Activated CD4-positive, alpha-beta T cell treated with anti-CD3 and anti-CD28 coated beads, Interleukin-2, amount 10 ng/mL, durations not matched to agents 24 days and 14 days (primary cell): ENCODE measurements around the gene HLA-DQB2. TPM values are rescaled to one million over a fixed set of nuclear protein-coding genes. Genes with fewer than 3 reads are reported as not detected.
"Not testable (repeated sequence)": the region's sequence is repeated elsewhere in the genome, so short reads cannot be mapped to it uniquely, and the experiment has no call there.

Experiments used
- DNase-seq: peaks from one replicate; pipeline ENCODE4 v3.0.0; 2022
- H3K27ac Mint-ChIP-seq: one replicate; pipeline ENCODE4 v1.8.0; 2022; ENCODE audit warnings: mild to moderate bottlenecking, mixed read lengths
- H3K27me3 Mint-ChIP-seq: one replicate; pipeline ENCODE4 v1.8.0; 2022; ENCODE audit warnings: mixed read lengths
- H3K36me3 Mint-ChIP-seq: one replicate; pipeline ENCODE4 v1.8.0; 2022; ENCODE audit warnings: low read depth, mild to moderate bottlenecking, mixed read lengths
- H3K4me1 Mint-ChIP-seq: one replicate; pipeline ENCODE4 v1.8.0; 2021; ENCODE audit warnings: mixed read lengths
- H3K4me3 Mint-ChIP-seq: one replicate; pipeline ENCODE4 v1.8.0; 2022; ENCODE audit warnings: mild to moderate bottlenecking, moderate library complexity, mixed read lengths
- H3K9me3 Mint-ChIP-seq: one replicate; pipeline ENCODE4 v1.8.0; 2021; ENCODE audit warnings: mixed read lengths
- intact Hi-C: fragments of 100-400 bp; cut with micrococcal nuclease; formaldehyde crosslinking; loops from one replicate; pipeline ENCODE4 v1.15.1; 2023
- total RNA-seq: library from RNA; stranded (reverse); gene quantifications from 2 replicates; pipeline ENCODE4 v1.2.3, GENCODE V29; 2022

Gene HLA-DQB2
- total RNA-seq, 1 donor from 2014 or later = 0.72 TPM

GRCh38 chr6:32779036-32779435 lies 15.7 kb upstream of the HLA-DQB2 start:
- Mint-ChIP-seq H3K27ac (no peak overlapping the region), H3K36me3 (no peaks in the 10 kb centered on the region), H3K27me3 (peaks cover 56% of the 10 kb centered on the region), H3K4me1 (no peaks in the 10 kb centered on the region), H3K4me3 (no peak overlapping the region), H3K9me3 (no peaks in the 10 kb centered on the region)
- intact Hi-C loops = no loop called here
- DNase-seq = no peak

GRCh38 chr6:32775071-32775470 lies 11.7 kb upstream of the HLA-DQB2 start:
- intact Hi-C loops = no loop called here
- Mint-ChIP-seq H3K27me3 (peaks cover 54% of the 10 kb centered on the region), H3K9me3 (no peaks in the 10 kb centered on the region), H3K27ac (no peak overlapping the region), H3K4me1 (no peaks in the 10 kb centered on the region), H3K36me3 (no peaks in the 10 kb centered on the region), H3K4me3 (no peak overlapping the region)
- DNase-seq = no peak

GRCh38 chr6:32774426-32774825 lies 11.1 kb upstream of the HLA-DQB2 start:
- H3K27me3 Mint-ChIP-seq = peaks cover 53% of the 10 kb centered on the region
- H3K4me1 Mint-ChIP-seq = no peaks in the 10 kb centered on the region
- H3K9me3 Mint-ChIP-seq = no peaks in the 10 kb centered on the region
- intact Hi-C loops = no loop called here
- no peak overlapping the region for H3K4me3 Mint-ChIP-seq
- no peaks in the 10 kb centered on the region for H3K36me3 Mint-ChIP-seq
- no peak for DNase-seq
- H3K27ac Mint-ChIP-seq = no peak overlapping the region

- Mint-ChIP-seq H3K36me3 (no peaks in the 10 kb centered on the region), H3K4me1 (no peaks in the 10 kb centered on the region), H3K4me3 (no peak overlapping the region), H3K27ac (no peak overlapping the region), H3K27me3 (peaks cover 65% of the 10 kb centered on the region), H3K9me3 (no peaks in the 10 kb centered on the region)
- no peak for DNase-seq
- intact Hi-C loops = no loop called here
These were observed 9.3 kb upstream of the HLA-DQB2 start for GRCh38 chr6:32772656-32773055.

DNA sequence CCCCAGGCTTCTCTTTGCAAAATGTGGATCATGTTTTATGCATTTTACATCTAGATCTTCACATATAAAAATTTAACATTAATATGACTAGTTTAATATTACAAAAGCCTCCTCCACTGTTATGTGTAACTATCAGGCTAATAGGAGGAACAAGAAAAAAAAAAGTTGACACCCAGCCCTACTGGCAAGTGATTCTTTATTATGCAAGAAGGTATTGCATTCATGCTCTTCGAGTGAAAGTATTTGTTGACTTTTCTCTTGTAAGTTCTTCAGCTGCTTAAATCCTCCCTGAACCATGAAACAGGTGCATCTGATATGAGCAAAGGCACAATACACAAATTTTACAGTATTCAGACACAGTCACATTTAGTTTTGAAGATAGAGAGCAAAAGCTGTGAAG lies 716 bp upstream of the HLA-DQB2 start:
- Mint-ChIP-seq H3K9me3 (no peaks in the 10 kb centered on the region), H3K4me1 (no peaks in the 10 kb centered on the region), H3K4me3 (no peak overlapping the region), H3K36me3 (no peaks in the 10 kb centered on the region), H3K27me3 (peaks cover 60% of the 10 kb centered on the region), H3K27ac (no peak overlapping the region)
- intact Hi-C loops = no loop called here
- DNase-seq = no peak

DNA sequence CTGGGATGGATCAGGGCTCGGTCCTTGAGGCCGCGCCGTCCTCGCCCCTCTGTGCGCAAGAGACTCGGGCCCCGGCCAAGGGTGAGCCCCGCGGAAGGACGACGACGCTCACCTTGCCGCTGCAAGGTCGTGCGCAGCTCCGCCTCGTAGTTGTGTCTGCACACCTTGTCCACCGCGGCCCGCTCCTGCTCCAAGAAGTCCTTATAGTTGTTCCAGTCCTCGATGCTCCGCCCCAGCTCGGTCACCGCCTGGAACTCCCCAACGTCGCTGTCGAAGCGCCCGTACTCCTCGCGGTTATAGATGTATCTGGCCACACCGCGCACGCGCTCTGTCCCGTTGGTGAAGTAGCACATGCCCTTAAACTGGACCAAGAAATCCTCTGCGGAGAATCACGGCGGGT lies 1.8 kb downstream of the HLA-DQB2 start:
- no peaks in the 10 kb centered on the region for H3K4me1 Mint-ChIP-seq
- DNase-seq = no peak
- no peaks in the 10 kb centered on the region for H3K9me3 Mint-ChIP-seq
- intact Hi-C loops = no loop called here
- H3K36me3 Mint-ChIP-seq = no peaks in the 10 kb centered on the region
- H3K4me3 Mint-ChIP-seq = no peak overlapping the region
- peaks cover 46% of the 10 kb centered on the region for H3K27me3 Mint-ChIP-seq
- no peak overlapping the region for H3K27ac Mint-ChIP-seq

- Mint-ChIP-seq H3K9me3 (no peaks in the 10 kb centered on the region), H3K4me3 (no peak overlapping the region), H3K36me3 (no peaks in the 10 kb centered on the region), H3K27me3 (peaks cover 45% of the 10 kb centered on the region), H3K27ac (no peak overlapping the region), H3K4me1 (no peaks in the 10 kb centered on the region)
- DNase-seq = no peak
- intact Hi-C loops = no loop called here
These were observed 2.3 kb downstream of the HLA-DQB2 start for GRCh38 chr6:32761072-32761471.

GRCh38 chr6:32759669-32760068 lies 3.7 kb downstream of the HLA-DQB2 start:
- intact Hi-C loops = no loop called here
- H3K36me3 Mint-ChIP-seq = no peaks in the 10 kb centered on the region
- no peaks in the 10 kb centered on the region for H3K9me3 Mint-ChIP-seq
- no peak overlapping the region for H3K4me3 Mint-ChIP-seq
- H3K27ac Mint-ChIP-seq = no peak overlapping the region
- no peaks in the 10 kb centered on the region for H3K4me1 Mint-ChIP-seq
- peaks cover 46% of the 10 kb centered on the region for H3K27me3 Mint-ChIP-seq
- no peak for DNase-seq

GRCh38 chr6:32752580-32752979 lies 10.8 kb downstream of the HLA-DQB2 start:
- no peak overlapping the region for H3K4me3 Mint-ChIP-seq
- H3K27ac Mint-ChIP-seq = no peak overlapping the region
- peaks cover 43% of the 10 kb centered on the region for H3K27me3 Mint-ChIP-seq
- H3K9me3 Mint-ChIP-seq = no peaks in the 10 kb centered on the region
- H3K4me1 Mint-ChIP-seq = no peaks in the 10 kb centered on the region
- H3K36me3 Mint-ChIP-seq = no peaks in the 10 kb centered on the region
- DNase-seq = no peak
- intact Hi-C loops = no loop called here

DNA sequence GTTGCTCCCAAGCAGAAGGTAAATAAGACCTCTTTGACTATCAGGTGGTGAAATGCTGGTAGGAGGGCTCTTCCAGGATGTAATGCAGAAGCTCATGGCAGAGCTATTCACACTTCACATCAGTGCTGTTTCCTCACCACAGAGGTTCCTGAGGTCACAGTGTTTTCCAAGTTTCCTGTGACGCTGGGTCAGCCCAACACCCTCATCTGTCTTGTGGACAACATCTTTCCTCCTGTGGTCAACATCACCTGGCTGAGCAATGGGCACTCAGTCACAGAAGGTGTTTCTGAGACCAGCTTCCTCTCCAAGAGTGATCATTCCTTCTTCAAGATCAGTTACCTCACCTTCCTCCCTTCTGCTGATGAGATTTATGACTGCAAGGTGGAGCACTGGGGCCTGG lies 17.7 kb downstream of the HLA-DQB2 start:
- intact Hi-C loops, DNase-seq, H3K9me3 Mint-ChIP-seq, H3K4me3 Mint-ChIP-seq, H3K36me3 Mint-ChIP-seq, H3K4me1 Mint-ChIP-seq, H3K27ac Mint-ChIP-seq: not testable (repeated sequence)
- H3K27me3 Mint-ChIP-seq = peaks cover 37% of the 10 kb centered on the region

GRCh38 chr6:32744776-32745175 lies 18.6 kb downstream of the HLA-DQB2 start:
- DNase-seq = no peak
- peaks cover 39% of the 10 kb centered on the region for H3K27me3 Mint-ChIP-seq
- no peak overlapping the region for H3K27ac Mint-ChIP-seq
- no peaks in the 10 kb centered on the region for H3K36me3 Mint-ChIP-seq
- no peaks in the 10 kb centered on the region for H3K9me3 Mint-ChIP-seq
- no peak overlapping the region for H3K4me3 Mint-ChIP-seq
- intact Hi-C loops = no loop called here
- H3K4me1 Mint-ChIP-seq = peaks cover 2% of the 10 kb centered on the region

- Mint-ChIP-seq H3K36me3 (no peaks in the 10 kb centered on the region), H3K9me3 (no peaks in the 10 kb centered on the region)
- intact Hi-C loops = no loop called here
These were observed 21.0 kb downstream of the HLA-DQB2 start for GRCh38 chr6:32742374-32742773.

GRCh38 chr6:32741031-32741960 lies 22.0 kb downstream of the HLA-DQB2 start, which contains the start of gene HLA-DQA2:
Gene HLA-DQA2 (plus strand): TSS chr6:32741391. CDS start chr6:32741444, 53 bp downstream.
- intact Hi-C loops = no loop called here
- Mint-ChIP-seq H3K36me3 (no peaks in the 10 kb centered on the region), H3K27ac (no peak within 1 kb of the TSS), H3K4me3 (no peak within 1 kb of the TSS), H3K9me3 (no peaks in the 10 kb centered on the region), H3K4me1 (peaks cover 4% of the 10 kb centered on the region), H3K27me3 (peaks cover 36% of the 10 kb centered on the region)
- DNase-seq = no peak

More at GRCh38 chr6:32742374-32742773, 21.0 kb downstream of the HLA-DQB2 start:
- peaks cover 42% of the 10 kb centered on the region for H3K27me3 Mint-ChIP-seq
- no peak overlapping the region for H3K4me3 Mint-ChIP-seq
- H3K4me1 Mint-ChIP-seq = peaks cover 6% of the 10 kb centered on the region
- H3K27ac Mint-ChIP-seq = no peak overlapping the region
- DNase-seq = no peak

DNA sequence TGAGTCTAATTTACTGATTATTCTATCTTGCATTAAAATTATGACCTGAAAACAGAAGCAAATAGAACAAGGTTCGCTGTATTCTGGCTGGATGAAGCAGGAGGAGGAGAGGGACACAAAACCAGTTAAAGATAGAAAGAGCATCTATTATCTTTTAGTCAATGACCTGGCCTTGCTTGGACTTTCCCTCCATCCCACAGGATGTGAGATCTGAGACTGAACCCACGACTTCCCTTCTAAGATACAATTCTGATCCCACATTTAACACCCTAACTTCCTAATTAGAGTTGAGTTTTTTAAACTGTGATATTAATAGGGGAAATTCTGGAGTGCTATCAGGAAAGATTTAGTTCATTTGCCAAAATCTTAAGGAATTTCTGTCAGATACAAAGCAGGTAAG lies 25.2 kb downstream of the HLA-DQB2 start:
- peaks cover 4% of the 10 kb centered on the region for H3K4me1 Mint-ChIP-seq
- no peaks in the 10 kb centered on the region for H3K36me3 Mint-ChIP-seq
- DNase-seq = no peak

More for the DNA sequence above, 25.2 kb downstream of the HLA-DQB2 start:
- no peak overlapping the region for H3K4me3 Mint-ChIP-seq
- intact Hi-C loops = no loop called here
- H3K27me3 Mint-ChIP-seq = peaks cover 36% of the 10 kb centered on the region
- H3K27ac Mint-ChIP-seq = no peak overlapping the region
- no peaks in the 10 kb centered on the region for H3K9me3 Mint-ChIP-seq
